ENCODE results near the gene PRRT1B.

Gene PRRT1B

DNA sequence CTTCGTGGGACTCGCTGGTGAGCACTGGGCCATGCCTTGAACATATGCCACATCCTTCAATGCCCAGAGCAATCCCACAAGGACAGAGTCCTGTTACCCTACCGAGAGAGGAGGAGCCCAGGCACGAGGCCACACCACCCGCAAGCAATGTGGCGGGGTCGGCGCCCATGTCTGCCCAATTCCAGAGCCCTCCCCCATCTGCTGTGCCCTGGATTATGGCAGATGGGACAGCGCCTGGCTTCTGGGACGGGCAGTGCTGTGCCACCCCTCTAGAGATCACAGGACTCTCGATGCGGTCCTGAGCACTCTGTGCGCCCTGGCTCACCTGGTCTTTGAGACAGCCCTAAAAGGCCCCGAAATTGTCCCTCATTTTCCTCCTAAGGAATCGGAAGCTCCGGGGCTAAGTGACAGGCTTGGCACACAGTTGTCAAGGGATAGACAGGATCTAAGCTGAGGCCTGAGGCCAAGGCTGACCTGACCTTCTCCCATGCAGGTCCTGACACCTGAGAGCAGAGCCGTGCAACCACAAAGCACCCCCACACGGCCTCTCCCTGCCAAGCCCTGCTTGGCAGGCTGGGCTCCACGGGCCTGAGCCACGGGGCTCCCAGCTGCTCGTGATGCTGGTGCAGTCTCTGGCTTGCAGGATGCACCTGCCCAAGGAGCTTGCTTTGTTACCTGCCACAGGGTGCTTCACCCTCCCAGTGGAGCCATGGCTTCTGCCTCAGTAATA lies 48.8 kb downstream of the PRRT1B start:
- peak overlapping the region; percentile 62 for H3K27ac ChIP-seq
- POLR2A ChIA-PET (ENCODE audit: low non-redundant PET) = interaction anchor here (0.6 kb wide), 1 partner anchor 344 kb away, joined by 3 read pairs; no protein-coding TSS in a partner anchor
- CTCF ChIA-PET = interaction anchor here (0.6 to 0.9 kb wide), 5 partner anchors 26 to 431 kb away, joined by 3 to 5 read pairs (median 3); no protein-coding TSS in a partner anchor
- DNase-seq (ENCODE audit: low spot score) = no peak
- TF ChIP-seq, protein P1, sequence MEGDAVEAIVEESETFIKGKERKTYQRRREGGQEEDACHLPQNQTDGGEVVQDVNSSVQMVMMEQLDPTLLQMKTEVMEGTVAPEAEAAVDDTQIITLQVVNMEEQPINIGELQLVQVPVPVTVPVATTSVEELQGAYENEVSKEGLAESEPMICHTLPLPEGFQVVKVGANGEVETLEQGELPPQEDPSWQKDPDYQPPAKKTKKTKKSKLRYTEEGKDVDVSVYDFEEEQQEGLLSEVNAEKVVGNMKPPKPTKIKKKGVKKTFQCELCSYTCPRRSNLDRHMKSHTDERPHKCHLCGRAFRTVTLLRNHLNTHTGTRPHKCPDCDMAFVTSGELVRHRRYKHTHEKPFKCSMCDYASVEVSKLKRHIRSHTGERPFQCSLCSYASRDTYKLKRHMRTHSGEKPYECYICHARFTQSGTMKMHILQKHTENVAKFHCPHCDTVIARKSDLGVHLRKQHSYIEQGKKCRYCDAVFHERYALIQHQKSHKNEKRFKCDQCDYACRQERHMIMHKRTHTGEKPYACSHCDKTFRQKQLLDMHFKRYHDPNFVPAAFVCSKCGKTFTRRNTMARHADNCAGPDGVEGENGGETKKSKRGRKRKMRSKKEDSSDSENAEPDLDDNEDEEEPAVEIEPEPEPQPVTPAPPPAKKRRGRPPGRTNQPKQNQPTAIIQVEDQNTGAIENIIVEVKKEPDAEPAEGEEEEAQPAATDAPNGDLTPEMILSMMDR (conservative IDR thresholded peaks at IDR 0.05; ENCODE audit: low read depth) = no peak

GRCh38 chr9:131594906-131595665 lies 49.8 kb downstream of the PRRT1B start:
- TF ChIP-seq, protein P1 (conservative IDR thresholded peaks at IDR 0.05; ENCODE audit: low read depth) = no peak
- POLR2A ChIA-PET (ENCODE audit: low non-redundant PET) = interaction anchor here (0.6 kb wide), 1 partner anchor 345 kb away, joined by 3 read pairs; no protein-coding TSS in a partner anchor
- CTCF ChIA-PET = interaction anchor here (0.6 to 0.9 kb wide), 4 partner anchors 145 to 432 kb away, joined by 3 to 5 read pairs (median 3); no protein-coding TSS in a partner anchor
- DNase-seq (ENCODE audit: low spot score) = no peak
- H3K27ac ChIP-seq = peak overlapping the region; percentile 62

GRCh38 chr9:131595696-131596429 lies 50.5 kb downstream of the PRRT1B start:
- no peak for DNase-seq (ENCODE audit: low spot score)
- TF ChIP-seq, protein P1 (conservative IDR thresholded peaks at IDR 0.05; ENCODE audit: low read depth) = no peak
- CTCF ChIA-PET = interaction anchor here (0.6 kb wide), 1 partner anchor 265 kb away, joined by 6 read pairs; no protein-coding TSS in a partner anchor
- H3K27ac ChIP-seq = peak overlapping the region; percentile 62
- POLR2A ChIA-PET (ENCODE audit: low non-redundant PET) = no interaction called here

GRCh38 chr9:131596430-131596743 lies 51.1 kb downstream of the PRRT1B start:
- ChIA-PET POLR2A (ENCODE audit: low non-redundant PET) (no interaction called here), CTCF (no interaction called here)
- TF ChIP-seq, protein P1 (conservative IDR thresholded peaks at IDR 0.05; ENCODE audit: low read depth) = no peak
- peak overlapping the region; percentile 62 for H3K27ac ChIP-seq
- DNase-seq (ENCODE audit: low spot score) = no peak

- CTCF ChIA-PET = no interaction called here
- POLR2A ChIA-PET (ENCODE audit: low non-redundant PET) = no interaction called here
- peak overlapping the region; percentile 62 for H3K27ac ChIP-seq
- TF ChIP-seq, protein P1 (conservative IDR thresholded peaks at IDR 0.05; ENCODE audit: low read depth) = no peak
- no peak for DNase-seq (ENCODE audit: low spot score)
These were observed 51.9 kb downstream of the PRRT1B start for GRCh38 chr9:131597246-131597645.

DNA sequence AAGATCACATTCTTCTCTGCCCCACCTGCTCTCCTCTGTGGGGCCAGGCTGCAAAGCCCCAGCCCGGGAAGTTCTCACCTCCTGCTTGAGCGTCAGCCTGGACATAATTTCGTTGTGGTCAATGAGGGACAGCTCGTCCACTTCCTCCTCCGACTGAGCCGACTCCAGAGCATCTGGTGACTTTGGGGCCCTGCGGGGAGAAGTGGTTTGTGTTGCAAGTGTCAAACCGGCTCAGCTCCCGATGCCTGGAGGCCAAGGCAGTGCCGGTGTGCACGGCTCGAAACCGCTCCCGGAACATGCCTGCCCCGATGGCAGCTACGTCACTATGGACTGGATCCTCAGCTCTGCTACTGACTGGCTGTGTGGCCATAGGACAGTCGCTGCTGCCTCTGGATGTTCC lies 52.8 kb downstream of the PRRT1B start:
- POLR2A ChIA-PET (ENCODE audit: low non-redundant PET) = no interaction called here
- CTCF ChIA-PET = interaction anchor here (0.7 to 1.0 kb wide), 3 partner anchors 10 to 661 kb away, joined by 3 to 8 read pairs (median 3); no protein-coding TSS in a partner anchor
- peak overlapping the region; percentile 62; the same call in 1 of the 2 replicates for H3K27ac ChIP-seq
- DNase-seq (ENCODE audit: low spot score) = no peak
- TF ChIP-seq, protein P1 (conservative IDR thresholded peaks at IDR 0.05; ENCODE audit: low read depth) = no peak
